HepG2 (cell line): Measurements from ENCODE around the gene SP5. TPM values are rescaled to one million over a fixed set of nuclear protein-coding genes. Genes with fewer than 3 reads are reported as not detected.

Source experiments
- FOXP1 ChIP-seq, 2 experiments: fragments of 450-650 bp in 1 of 2; IDR thresholded peaks; 2 replicates each; pipeline ENCODE4 v1.6.1; 2017 to 2018; ENCODE audit warnings: antibody characterized with exemption in 1 of 2
- GMEB1 ChIP-seq: sonication (generic); formaldehyde crosslinking; IDR thresholded peaks from 2 replicates; pipeline ENCODE4 v1.5.1; 2020; ENCODE audit warnings: missing genetic modification reagents, mild to moderate bottlenecking, borderline replicate concordance
- HIVEP1 ChIP-seq: sonication (generic); formaldehyde crosslinking; IDR thresholded peaks from 2 replicates; pipeline ENCODE4 v1.4.0; 2020; ENCODE audit warnings: mild to moderate bottlenecking, missing genetic modification reagents
- IKZF5 ChIP-seq: IDR thresholded peaks from 2 replicates; pipeline ENCODE4 v1.6.1; 2018; ENCODE audit warnings: missing genetic modification reagents, mild to moderate bottlenecking, missing compliant biosample characterization
- KDM5B ChIP-seq: sonication (generic); formaldehyde crosslinking; IDR thresholded peaks from 2 replicates; pipeline ENCODE4 v1.4.0; 2020; ENCODE audit warnings: missing genetic modification reagents, mild to moderate bottlenecking, borderline replicate concordance
- NCOA2 ChIP-seq: sonication (generic); formaldehyde crosslinking; IDR thresholded peaks from 2 replicates; pipeline ENCODE4 v1.8.0; 2022; ENCODE audit warnings: inconsistent platforms
- NCOA5 ChIP-seq: sonication (generic); formaldehyde crosslinking; IDR thresholded peaks from 2 replicates; pipeline ENCODE4 v1.4.0; 2020; ENCODE audit warnings: missing genetic modification reagents
- NPAS2 ChIP-seq: sonication (generic); formaldehyde crosslinking; IDR thresholded peaks from 2 replicates; pipeline ENCODE4 v1.8.0; 2022; ENCODE audit warnings: mild to moderate bottlenecking, missing genetic modification reagents, borderline replicate concordance
- PAF1 ChIP-seq: IDR thresholded peaks from 2 replicates; pipeline ENCODE4 v1.6.1; 2016; ENCODE audit warnings: missing genetic modification reagents, missing compliant biosample characterization
- REPIN1 ChIP-seq: sonication (generic); formaldehyde crosslinking; IDR thresholded peaks from 2 replicates; pipeline ENCODE4 v1.8.0; 2022; ENCODE audit warnings: missing genetic modification reagents, low read depth, mild to moderate bottlenecking, borderline replicate concordance
- SOX13 ChIP-seq, 3 experiments: fragments of 450-650 bp in 1 of 3; sonication (generic) in 1 of 3; formaldehyde crosslinking in 1 of 3; IDR thresholded peaks in 2 of 3; conservative IDR thresholded peaks in 1 of 3; 2 replicates each; pipeline versions ENCODE4 v1.5.0 to v1.6.1; 2016 to 2020; ENCODE audit warnings: antibody characterized with exemption in 1 of 3, mild to moderate bottlenecking in 1 of 3, missing compliant biosample characterization in 1 of 3, missing genetic modification reagents in 1 of 3, moderate library complexity in 1 of 3
- ZNF124 ChIP-seq: sonication (generic); formaldehyde crosslinking; IDR thresholded peaks from 2 replicates; pipeline ENCODE4 v1.4.0; 2020; ENCODE audit warnings: missing genetic modification reagents
- ZNF296 ChIP-seq: sonication (generic); formaldehyde crosslinking; conservative IDR thresholded peaks from 2 replicates; pipeline ENCODE4 v1.5.0; 2020; ENCODE audit warnings: mild to moderate bottlenecking, missing genetic modification reagents
- ZNF432 ChIP-seq: sonication (generic); formaldehyde crosslinking; IDR thresholded peaks from 2 replicates; pipeline ENCODE4 v1.5.0; 2020; ENCODE audit warnings: missing genetic modification reagents, mild to moderate bottlenecking, borderline replicate concordance
- ZNF556 ChIP-seq: sonication (generic); formaldehyde crosslinking; IDR thresholded peaks from 2 replicates; pipeline ENCODE4 v1.4.0; 2020; ENCODE audit warnings: mild to moderate bottlenecking, missing genetic modification reagents, borderline replicate concordance
- ZNF598 ChIP-seq: sonication (generic); formaldehyde crosslinking; IDR thresholded peaks from 2 replicates; pipeline ENCODE4 v1.5.1; 2020; ENCODE audit warnings: mild to moderate bottlenecking, missing genetic modification reagents, borderline replicate concordance
- ZNF737 ChIP-seq: sonication (generic); formaldehyde crosslinking; IDR thresholded peaks from 2 replicates; pipeline ENCODE4 v1.5.0; 2020; ENCODE audit warnings: missing genetic modification reagents, mild to moderate bottlenecking, borderline replicate concordance
- ZSCAN21 ChIP-seq: sonication (generic); formaldehyde crosslinking; IDR thresholded peaks from 2 replicates; pipeline ENCODE4 v1.8.0; 2022; ENCODE audit warnings: mild to moderate bottlenecking, missing genetic modification reagents, moderate library complexity, borderline replicate concordance
- polyA plus RNA-seq, 8 experiments: library from polyadenylated mRNA; depleted of rRNA in 3 of 8; stranded (reverse) in 7 of 8; unstranded in 1 of 8; fragments of >200 nt; fragmentation: Illumina TruSeq in 4 of 8; extraction: Trizol in 4 of 8; gene quantifications; 2 replicates each; pipeline versions ENCODE4 v1.2.1 to v1.2.3, GENCODE V29; 2011 to 2016; ENCODE audit warnings: low read depth in 4 of 8, missing spikeins in 1 of 8, mixed read lengths in 1 of 8; ENCODE audit not compliant: insufficient read depth in 1 of 8
- total RNA-seq, 5 experiments: library from RNA; depleted of rRNA; stranded (reverse); fragments of >200 nt; fragmentation: Illumina TruSeq; extraction: Trizol; gene quantifications; 2 replicates each; pipeline ENCODE4 v1.2.3, GENCODE V29; 2016; ENCODE audit warnings: low read depth in 1 of 5
- TF ChIP-seq, protein P1 (sequence below): IDR thresholded peaks from 2 replicates; pipeline ENCODE4 v1.6.1; 2016
- TF ChIP-seq, protein P2 (sequence below): sonication (generic); formaldehyde crosslinking; IDR thresholded peaks from 2 replicates; pipeline ENCODE4 v1.8.1; 2022; ENCODE audit warnings: low read depth, mild to moderate bottlenecking, missing genetic modification reagents
- TF ChIP-seq, protein P3 (sequence below): IDR thresholded peaks from 2 replicates; pipeline ENCODE4 v1.6.1; 2012; ENCODE audit warnings: inconsistent platforms

The SP5 gene
- total and polyA plus RNA-seq, 2 of the 13 experiments (the other 11 are each of a cell fraction or from before 2014, with no cell fraction given): 50.8 to 119 TPM

DNA sequence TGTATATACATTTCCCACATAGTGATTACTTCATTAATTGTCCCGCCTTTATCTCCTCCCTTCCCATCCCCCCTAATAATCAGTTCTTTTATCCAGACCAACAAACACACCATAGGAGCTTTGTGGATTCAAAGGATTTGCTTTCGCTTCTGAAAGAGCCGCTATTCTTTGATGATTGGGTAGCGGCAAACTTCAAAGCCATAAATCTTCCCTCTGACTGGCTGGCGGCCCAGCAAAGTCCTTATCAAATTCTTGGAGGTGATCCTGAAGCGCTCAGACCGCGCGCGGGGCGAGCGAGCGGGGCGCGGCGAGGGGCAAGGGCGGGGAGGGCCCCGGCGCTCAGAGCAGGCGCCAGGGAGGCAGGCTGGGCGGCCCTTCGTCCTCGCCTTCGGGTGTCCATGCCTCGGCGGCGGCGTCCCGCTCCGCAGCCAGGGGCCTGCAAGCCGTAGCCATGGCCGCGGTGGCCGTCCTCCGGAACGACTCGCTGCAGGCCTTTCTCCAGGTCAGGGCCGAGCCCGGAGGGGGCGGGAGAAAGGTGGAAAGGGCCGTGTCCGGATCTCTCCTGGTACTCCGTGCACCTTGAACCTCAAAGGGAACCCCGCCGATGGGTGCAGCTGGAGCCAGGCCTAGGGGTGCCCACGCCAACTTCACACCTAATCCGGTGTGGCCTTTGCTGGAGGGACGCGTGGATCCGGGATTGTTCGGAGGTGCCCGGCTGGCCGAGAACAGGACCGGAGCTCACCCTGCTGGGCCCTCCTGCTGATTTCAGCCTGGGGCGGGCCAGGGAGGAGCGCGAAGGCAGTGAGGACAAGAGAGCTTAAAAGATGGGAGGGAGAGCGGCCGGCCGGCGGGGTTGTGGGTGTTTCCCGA is at the start of gene SP5 (continued):
- TF ChIP-seq, protein P1, sequence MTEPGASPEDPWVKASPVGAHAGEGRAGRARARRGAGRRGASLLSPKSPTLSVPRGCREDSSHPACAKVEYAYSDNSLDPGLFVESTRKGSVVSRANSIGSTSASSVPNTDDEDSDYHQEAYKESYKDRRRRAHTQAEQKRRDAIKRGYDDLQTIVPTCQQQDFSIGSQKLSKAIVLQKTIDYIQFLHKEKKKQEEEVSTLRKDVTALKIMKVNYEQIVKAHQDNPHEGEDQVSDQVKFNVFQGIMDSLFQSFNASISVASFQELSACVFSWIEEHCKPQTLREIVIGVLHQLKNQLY (CRISPR knock-in tag): peak; percentile 38; the same call in 1 of the 2 replicates
- peak; percentile 73; the same call in 1 of the 2 replicates for TF ChIP-seq PAF1 (CRISPR knock-in tag)
- peak; percentile 95 for TF ChIP-seq NCOA2
- 0 out of 2 replicates have a peak, but pooled peaks have one; percentile 48 for TF ChIP-seq ZNF737
- no peak for TF ChIP-seq ZNF598 (CRISPR knock-in tag)
- no peak; the same call in 1 of the 2 replicates for TF ChIP-seq NCOA5
- TF ChIP-seq NPAS2: 0 out of 2 replicates have a peak, but pooled peaks have one; percentile 5
- peak; percentile 48; the same call in 1 of the 2 replicates for TF ChIP-seq ZNF124
- TF ChIP-seq HIVEP1 (CRISPR knock-in tag): no peak; the same call in 1 of the 2 replicates
- TF ChIP-seq IKZF5 (CRISPR knock-in tag): peak; percentile 43
- peak; percentile 90 for TF ChIP-seq KDM5B (CRISPR knock-in tag)
- peak; percentile 81; the same call in 1 of the 2 replicates for TF ChIP-seq ZNF556 (CRISPR knock-in tag)
- 0 out of 2 replicates have a peak, but pooled peaks have one; percentile 33 for TF ChIP-seq GMEB1 (CRISPR knock-in tag)
- TF ChIP-seq FOXP1 (IDR thresholded peaks at IDR 0.05): no peak
- TF ChIP-seq FOXP1 (CRISPR knock-in tag; IDR thresholded peaks at IDR 0.05): peak; percentile 80
- peak; percentile 95 for TF ChIP-seq SOX13 (IDR thresholded peaks at IDR 0.05)
- TF ChIP-seq SOX13 (CRISPR knock-in tag; conservative IDR thresholded peaks at IDR 0.05 in 1 of 2, IDR thresholded peaks at IDR 0.05 in 1 of 2): peak in 1 of 2 experiments; percentile 94; a peak in 2 of 4 replicates
- no peak for TF ChIP-seq ZNF432 (CRISPR knock-in tag)
- peak; percentile 79; the same call in 1 of the 2 replicates for TF ChIP-seq ZNF296
- TF ChIP-seq, protein P2, sequence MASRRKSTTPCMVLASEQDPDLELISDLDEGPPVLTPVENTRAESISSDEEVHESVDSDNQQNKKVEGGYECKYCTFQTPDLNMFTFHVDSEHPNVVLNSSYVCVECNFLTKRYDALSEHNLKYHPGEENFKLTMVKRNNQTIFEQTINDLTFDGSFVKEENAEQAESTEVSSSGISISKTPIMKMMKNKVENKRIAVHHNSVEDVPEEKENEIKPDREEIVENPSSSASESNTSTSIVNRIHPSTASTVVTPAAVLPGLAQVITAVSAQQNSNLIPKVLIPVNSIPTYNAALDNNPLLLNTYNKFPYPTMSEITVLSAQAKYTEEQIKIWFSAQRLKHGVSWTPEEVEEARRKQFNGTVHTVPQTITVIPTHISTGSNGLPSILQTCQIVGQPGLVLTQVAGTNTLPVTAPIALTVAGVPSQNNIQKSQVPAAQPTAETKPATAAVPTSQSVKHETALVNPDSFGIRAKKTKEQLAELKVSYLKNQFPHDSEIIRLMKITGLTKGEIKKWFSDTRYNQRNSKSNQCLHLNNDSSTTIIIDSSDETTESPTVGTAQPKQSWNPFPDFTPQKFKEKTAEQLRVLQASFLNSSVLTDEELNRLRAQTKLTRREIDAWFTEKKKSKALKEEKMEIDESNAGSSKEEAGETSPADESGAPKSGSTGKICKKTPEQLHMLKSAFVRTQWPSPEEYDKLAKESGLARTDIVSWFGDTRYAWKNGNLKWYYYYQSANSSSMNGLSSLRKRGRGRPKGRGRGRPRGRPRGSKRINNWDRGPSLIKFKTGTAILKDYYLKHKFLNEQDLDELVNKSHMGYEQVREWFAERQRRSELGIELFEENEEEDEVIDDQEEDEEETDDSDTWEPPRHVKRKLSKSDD (CRISPR knock-in tag): peak; percentile 88
- TF ChIP-seq, protein P3, sequence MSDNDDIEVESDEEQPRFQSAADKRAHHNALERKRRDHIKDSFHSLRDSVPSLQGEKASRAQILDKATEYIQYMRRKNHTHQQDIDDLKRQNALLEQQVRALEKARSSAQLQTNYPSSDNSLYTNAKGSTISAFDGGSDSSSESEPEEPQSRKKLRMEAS: peak; percentile 72
- peak; percentile 88 for TF ChIP-seq ZSCAN21 (CRISPR knock-in tag)
- TF ChIP-seq REPIN1 (CRISPR knock-in tag): no peak; the same call in 1 of the 2 replicates
